Activated B cell treated with CpG ODN at 0.5 μM for 24 hours (primary cell): Measurements from ENCODE around the gene IZUMO3. TPM values are rescaled to one million over a fixed set of nuclear protein-coding genes. Genes with fewer than 3 reads are reported as not detected.

Source experiments
- ATAC-seq: fragments of 200-7000 bp; cut with Tn5 transposase; one replicate; pipeline ENCODE4 v1.10.0; 2021; ENCODE audit warnings: low read depth, mild to moderate bottlenecking, moderate library complexity
- CTCF ChIA-PET: fragments of 350-600 bp; sonication (Branson Sonifier 250); formaldehyde crosslinking; loops from one replicate; lab custom pipeline; 2021; ENCODE audit warnings: antibody characterized with exemption; lab: Charles Lee
- POLR2A ChIA-PET: fragments of 350-600 bp; sonication (Branson Sonifier 250); formaldehyde crosslinking; loops from one replicate; lab custom pipeline; 2021; ENCODE audit warnings: antibody characterized with exemption; lab: Charles Lee
- DNase-seq: peaks from one replicate; pipeline ENCODE4 v3.0.0; 2022
- H3K27ac Mint-ChIP-seq: one replicate; pipeline ENCODE4 v1.8.0; 2020; ENCODE audit warnings: mixed read lengths
- H3K27me3 Mint-ChIP-seq: one replicate; pipeline ENCODE4 v1.8.0; 2021; ENCODE audit warnings: mixed read lengths
- H3K36me3 Mint-ChIP-seq: one replicate; pipeline ENCODE4 v1.8.0; 2021; ENCODE audit warnings: low read depth, mixed read lengths
- H3K4me1 Mint-ChIP-seq: one replicate; pipeline ENCODE4 v1.8.0; 2021; ENCODE audit warnings: mixed read lengths
- H3K4me3 Mint-ChIP-seq: one replicate; pipeline ENCODE4 v1.8.0; 2020; ENCODE audit warnings: mild to moderate bottlenecking, mixed read lengths
- H3K9me3 Mint-ChIP-seq: one replicate; pipeline ENCODE4 v1.8.0; 2020; ENCODE audit warnings: mixed read lengths
- intact Hi-C: fragments of 100-400 bp; cut with micrococcal nuclease; formaldehyde crosslinking; loops from one replicate; pipeline ENCODE4 v1.15.1; 2024
- total RNA-seq: library from RNA; stranded (reverse); gene quantifications from 2 replicates; pipeline ENCODE4 v1.2.3, GENCODE V29; 2022
- TF ChIP-seq, protein P1 (sequence below): fragments of 200-600 bp; IDR thresholded peaks from one replicate; pipeline ENCODE4 v1.8.0; 2022; ENCODE audit warnings: antibody characterized with exemption, mild to moderate bottlenecking

Gene IZUMO3
- total RNA-seq, 1 donor from 2014 or later, result not detected

DNA sequence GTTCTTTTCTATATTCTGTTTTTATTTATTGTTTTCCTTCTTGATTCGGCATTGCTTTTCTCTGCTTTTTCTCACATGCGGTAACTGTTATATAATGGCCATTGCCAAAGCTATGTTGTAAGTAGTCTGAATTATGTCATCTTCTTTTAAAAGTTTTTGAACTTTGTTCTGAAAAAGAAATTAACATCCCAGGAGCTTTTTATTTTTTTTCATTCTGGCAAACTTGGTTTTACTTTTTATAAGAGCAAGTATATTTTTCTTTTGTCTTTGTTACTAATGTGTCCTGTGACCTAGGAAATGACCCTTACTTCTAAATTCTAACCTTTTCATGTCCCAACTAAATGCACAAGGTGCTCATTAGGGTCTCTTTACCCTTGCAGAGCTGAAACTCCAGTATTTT is 26.7 kb upstream of the IZUMO3 start:
- Mint-ChIP-seq H3K27ac (no peak overlapping the region), H3K27me3 (no peaks in the 10 kb centered on the region), H3K36me3 (no peaks in the 10 kb centered on the region), H3K9me3 (peaks cover 9% of the 10 kb centered on the region), H3K4me1 (no peaks in the 10 kb centered on the region), H3K4me3 (no peak overlapping the region)
- ATAC-seq (no peak), DNase-seq (no peak)
- intact Hi-C loops, result no loop called here
- ChIA-PET CTCF (no interaction called here), POLR2A (no interaction called here)
- TF ChIP-seq, protein P1, sequence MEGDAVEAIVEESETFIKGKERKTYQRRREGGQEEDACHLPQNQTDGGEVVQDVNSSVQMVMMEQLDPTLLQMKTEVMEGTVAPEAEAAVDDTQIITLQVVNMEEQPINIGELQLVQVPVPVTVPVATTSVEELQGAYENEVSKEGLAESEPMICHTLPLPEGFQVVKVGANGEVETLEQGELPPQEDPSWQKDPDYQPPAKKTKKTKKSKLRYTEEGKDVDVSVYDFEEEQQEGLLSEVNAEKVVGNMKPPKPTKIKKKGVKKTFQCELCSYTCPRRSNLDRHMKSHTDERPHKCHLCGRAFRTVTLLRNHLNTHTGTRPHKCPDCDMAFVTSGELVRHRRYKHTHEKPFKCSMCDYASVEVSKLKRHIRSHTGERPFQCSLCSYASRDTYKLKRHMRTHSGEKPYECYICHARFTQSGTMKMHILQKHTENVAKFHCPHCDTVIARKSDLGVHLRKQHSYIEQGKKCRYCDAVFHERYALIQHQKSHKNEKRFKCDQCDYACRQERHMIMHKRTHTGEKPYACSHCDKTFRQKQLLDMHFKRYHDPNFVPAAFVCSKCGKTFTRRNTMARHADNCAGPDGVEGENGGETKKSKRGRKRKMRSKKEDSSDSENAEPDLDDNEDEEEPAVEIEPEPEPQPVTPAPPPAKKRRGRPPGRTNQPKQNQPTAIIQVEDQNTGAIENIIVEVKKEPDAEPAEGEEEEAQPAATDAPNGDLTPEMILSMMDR, result no peak

DNA sequence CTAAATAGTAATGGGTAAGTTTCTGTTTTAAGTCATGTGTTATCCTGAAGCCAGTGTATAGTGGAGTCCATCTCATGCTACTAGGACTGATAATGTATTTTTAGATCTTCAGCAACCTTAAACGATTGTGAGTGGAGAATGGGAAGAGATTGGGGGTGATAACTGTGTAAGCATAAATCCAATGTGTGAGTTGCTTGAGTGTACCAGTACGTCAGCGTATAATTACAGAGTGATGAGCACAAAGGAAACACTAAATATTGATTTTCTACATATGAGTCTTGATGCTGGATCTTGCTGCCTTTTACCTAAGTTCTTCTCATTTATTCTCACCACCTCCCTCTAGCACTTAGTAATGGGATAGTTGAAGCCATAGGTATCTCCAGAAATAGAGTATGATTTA is 16.3 kb upstream of the IZUMO3 start:
- POLR2A ChIA-PET, result no interaction called here
- Mint-ChIP-seq H3K36me3 (no peaks in the 10 kb centered on the region), H3K9me3 (peaks cover 10% of the 10 kb centered on the region), H3K27me3 (no peaks in the 10 kb centered on the region), H3K4me1 (no peaks in the 10 kb centered on the region), H3K27ac (no peak overlapping the region), H3K4me3 (no peak overlapping the region)
- DNase-seq (no peak), ATAC-seq (no peak)
- intact Hi-C loops, result no loop called here
- TF ChIP-seq, protein P1, result no peak
- CTCF ChIA-PET, result no interaction called here

DNA sequence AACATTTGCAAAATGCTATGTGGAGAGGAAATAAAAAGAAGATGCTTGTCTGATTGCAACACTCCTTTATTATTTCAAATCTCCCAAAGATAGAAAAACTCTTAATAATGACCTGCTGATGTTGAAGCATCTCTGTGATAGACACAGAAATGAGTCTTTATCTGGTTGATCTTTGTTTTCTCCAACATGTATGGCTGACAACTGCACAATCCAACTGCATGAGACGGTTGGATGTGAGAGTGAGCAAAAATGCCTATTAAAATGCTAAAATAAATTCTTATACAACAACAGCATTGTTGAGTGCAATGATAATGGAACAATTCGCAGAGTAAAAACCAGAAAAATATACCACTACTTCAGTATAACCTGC is 7.5 kb upstream of the IZUMO3 start:
- peaks cover 5% of the 10 kb centered on the region for H3K9me3 Mint-ChIP-seq
- POLR2A ChIA-PET, result no interaction called here
- TF ChIP-seq, protein P1, result no peak
- H3K4me3 Mint-ChIP-seq, result no peak overlapping the region
- DNase-seq (no peak), ATAC-seq (no peak)
- CTCF ChIA-PET, result no interaction called here
- intact Hi-C loops, result no loop called here
- no peaks in the 10 kb centered on the region for H3K27me3 Mint-ChIP-seq
- no peaks in the 10 kb centered on the region for H3K36me3 Mint-ChIP-seq
- H3K4me1 Mint-ChIP-seq, result no peaks in the 10 kb centered on the region
- no peak overlapping the region for H3K27ac Mint-ChIP-seq

DNA sequence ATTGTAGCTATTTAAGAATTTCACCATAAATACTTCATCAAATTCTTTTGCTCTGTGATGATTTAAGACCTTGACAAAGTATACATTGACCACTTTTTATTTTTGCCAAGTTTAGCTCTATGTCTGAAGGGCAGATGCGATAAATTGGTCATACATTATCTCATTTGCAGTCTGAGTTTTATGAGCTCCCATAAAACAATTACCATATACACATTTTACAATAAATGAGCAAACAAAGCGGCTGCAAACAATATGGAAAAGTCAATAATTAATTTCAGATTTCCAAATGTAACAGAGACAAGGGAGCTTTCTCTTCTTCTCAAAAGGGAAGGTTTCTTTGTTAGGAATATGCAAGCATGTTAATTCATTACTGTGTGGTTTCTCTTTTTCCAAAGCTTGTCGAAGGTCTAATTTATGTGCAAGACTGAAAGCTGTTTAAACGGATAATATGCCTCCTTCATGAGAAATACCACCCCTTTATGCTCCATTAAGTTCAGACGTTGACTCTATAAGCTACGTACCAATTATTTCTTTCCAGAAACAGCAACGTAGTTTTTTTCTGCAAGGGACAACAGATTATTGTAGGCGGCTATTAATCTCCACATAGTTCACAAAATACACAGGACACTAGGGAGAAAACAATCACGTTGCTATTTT is 7.0 kb upstream of the IZUMO3 start:
- no peak overlapping the region for H3K27ac Mint-ChIP-seq
- CTCF ChIA-PET, result no interaction called here
- TF ChIP-seq, protein P1, result no peak

DNA sequence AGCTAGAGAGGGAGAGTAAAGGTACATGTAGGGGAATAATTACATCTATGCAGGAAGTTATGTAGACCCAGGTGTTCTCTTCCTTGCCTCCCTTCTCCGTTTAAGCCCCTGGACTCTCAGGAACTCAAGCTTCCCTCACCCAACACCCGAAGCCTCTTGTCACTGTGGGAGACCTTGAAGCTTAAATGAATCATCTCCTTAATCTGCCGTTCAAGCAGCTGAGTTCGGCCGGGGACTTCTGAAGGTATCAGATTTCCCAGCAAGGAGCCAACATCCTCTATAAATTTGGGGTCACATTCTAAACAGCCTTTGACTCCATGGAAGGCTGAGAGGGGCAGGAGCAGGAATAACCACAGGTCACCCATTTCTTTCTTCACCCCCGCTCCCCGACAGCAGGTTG is 412 bp downstream of the IZUMO3 start:
- no peaks in the 10 kb centered on the region for H3K4me1 Mint-ChIP-seq
- H3K27me3 Mint-ChIP-seq, result no peaks in the 10 kb centered on the region
- peaks cover 3% of the 10 kb centered on the region for H3K9me3 Mint-ChIP-seq
- no peak for DNase-seq
- ChIA-PET CTCF (no interaction called here), POLR2A (no interaction called here)
- no peaks in the 10 kb centered on the region for H3K36me3 Mint-ChIP-seq
- no peak overlapping the region for H3K27ac Mint-ChIP-seq
- H3K4me3 Mint-ChIP-seq, result no peak overlapping the region
- ATAC-seq, result no peak
- TF ChIP-seq, protein P1, result no peak
- intact Hi-C loops, result no loop called here

More for the DNA sequence above, 7.0 kb upstream of the IZUMO3 start:
- POLR2A ChIA-PET, result no interaction called here
- ATAC-seq, result no peak
- Mint-ChIP-seq H3K4me1 (no peaks in the 10 kb centered on the region), H3K4me3 (no peak overlapping the region), H3K36me3 (no peaks in the 10 kb centered on the region), H3K27me3 (no peaks in the 10 kb centered on the region), H3K9me3 (peaks cover 5% of the 10 kb centered on the region)
- intact Hi-C loops, result no loop called here
- no peak for DNase-seq
